ENCODE measurements around the gene NCAM1.

DNA sequence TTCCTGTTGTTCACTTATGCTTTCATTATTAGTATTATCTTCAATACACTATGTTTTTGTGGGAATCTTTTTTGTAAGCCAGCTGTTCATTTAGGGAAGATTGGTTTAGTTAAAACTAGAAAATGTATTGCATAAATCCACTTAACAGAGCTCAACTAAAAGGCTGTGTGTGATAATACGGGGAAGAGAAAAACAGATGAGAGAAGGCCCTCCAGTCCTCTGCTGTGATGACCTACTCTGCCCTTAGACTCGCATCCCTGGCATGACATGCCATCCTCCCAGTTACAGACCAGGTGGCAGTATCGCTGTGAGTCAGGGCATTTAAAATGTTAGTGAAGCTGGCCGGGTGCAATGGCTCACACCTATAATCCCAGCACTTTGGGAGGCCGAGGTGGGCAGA is 179.8 kb downstream of the NCAM1 start:
- TF ChIP-seq SUZ12 (IDR thresholded peaks at IDR 0.05), result no peak
- no peak for TF ChIP-seq BHLHE40 (IDR thresholded peaks at IDR 0.05; ENCODE audit: borderline replicate concordance)
- TF ChIP-seq L3MBTL2 (conservative IDR thresholded peaks at IDR 0.05), result no peak
- TF ChIP-seq TARDBP (IDR thresholded peaks at IDR 0.05), result no peak
